SU-DHL-6 (cell line): Measurements from ENCODE around the gene MIER2.

Source experiments
- H2AFZ ChIP-seq: fragments of 200-600 bp; sonication (generic); 2 replicates; pipeline ENCODE4 v1.6.1; 2014; ENCODE audit warnings: low read depth, mild to moderate bottlenecking, moderate library complexity, mixed read lengths, antibody characterized with exemption, low read length; ENCODE audit not compliant: severe bottlenecking
- H3F3A ChIP-seq: fragments of 200-600 bp; shearing (Covaris generic); 2 replicates; pipeline ENCODE4 v1.6.0; 2016; ENCODE audit warnings: antibody characterized with exemption, mild to moderate bottlenecking; ENCODE audit not compliant: insufficient read depth
- H3K27ac ChIP-seq: fragments of 200-600 bp; sonication (generic); 2 replicates; pipeline ENCODE4 v1.5.1; 2016; ENCODE audit warnings: low read depth, mild to moderate bottlenecking, low read length, moderate library complexity, mixed read lengths
- H3K27me3 ChIP-seq: fragments of 200-600 bp; sonication (generic), shearing (Covaris generic); 2 replicates; pipeline ENCODE4 v1.6.0; 2014; ENCODE audit warnings: mild to moderate bottlenecking, low read length
- H3K36me3 ChIP-seq: fragments of 200-600 bp; sonication (generic); 2 replicates; pipeline ENCODE4 v1.6.1; 2014; ENCODE audit warnings: mild to moderate bottlenecking, low read length, mixed read lengths
- H3K4me2 ChIP-seq: fragments of 300-600, 200-600 bp; shearing (Covaris generic), sonication (generic); 2 replicates; pipeline ENCODE4 v1.6.0; 2014; ENCODE audit warnings: low read length, low read depth, mild to moderate bottlenecking; ENCODE audit not compliant: poor library complexity, severe bottlenecking
- H3K4me3 ChIP-seq: fragments of 200-600 bp; sonication (generic); 2 replicates; pipeline ENCODE4 v1.5.1; 2014; ENCODE audit warnings: antibody characterized with exemption, low read length, mild to moderate bottlenecking, mixed read lengths; ENCODE audit not compliant: insufficient read depth, poor library complexity, severe bottlenecking
- H3K79me2 ChIP-seq: fragments of 200-600 bp; sonication (generic); 2 replicates; pipeline ENCODE4 v1.6.1; 2014; ENCODE audit warnings: mild to moderate bottlenecking, low read length, moderate library complexity; ENCODE audit not compliant: insufficient read depth
- H3K9ac ChIP-seq: fragments of 200-600 bp; sonication (generic); 2 replicates; pipeline ENCODE4 v1.7.0; 2014; ENCODE audit warnings: mild to moderate bottlenecking, low read length
- H3K9me2 ChIP-seq: fragments of 200-600 bp; sonication (generic); replicated peaks from 2 replicates; pipeline ENCODE4 v1.6.1; 2014; ENCODE audit warnings: low read length; ENCODE audit not compliant: insufficient read depth
- H3K9me3 ChIP-seq: fragments of 200-600 bp; sonication (generic); 2 replicates; pipeline ENCODE4 v1.6.1; 2014; ENCODE audit warnings: low read length, mixed read lengths; ENCODE audit not compliant: insufficient read depth
- H4K20me1 ChIP-seq: fragments of 200-600 bp; sonication (generic); 2 replicates; pipeline ENCODE4 v1.6.1; 2014; ENCODE audit warnings: low read depth, mild to moderate bottlenecking, antibody characterized with exemption, low read length, moderate library complexity, mixed read lengths
- EZH2phosphoT487 ChIP-seq: fragments of 200-600 bp; sonication (generic), shearing (Covaris generic); conservative IDR thresholded peaks from 2 replicates; pipeline ENCODE4 v1.6.1; 2018; ENCODE audit warnings: mild to moderate bottlenecking, antibody characterized with exemption, low read length, moderate library complexity, mixed read lengths
- TF ChIP-seq, protein P1 (sequence below): fragments of 200-600 bp; sonication (generic); IDR thresholded peaks from one replicate; pipeline ENCODE4 v1.5.1; 2017; ENCODE audit warnings: antibody characterized with exemption, mild to moderate bottlenecking, low read length, moderate library complexity; ENCODE audit not compliant: insufficient read depth, poor library complexity, severe bottlenecking

MIER2 gene

DNA sequence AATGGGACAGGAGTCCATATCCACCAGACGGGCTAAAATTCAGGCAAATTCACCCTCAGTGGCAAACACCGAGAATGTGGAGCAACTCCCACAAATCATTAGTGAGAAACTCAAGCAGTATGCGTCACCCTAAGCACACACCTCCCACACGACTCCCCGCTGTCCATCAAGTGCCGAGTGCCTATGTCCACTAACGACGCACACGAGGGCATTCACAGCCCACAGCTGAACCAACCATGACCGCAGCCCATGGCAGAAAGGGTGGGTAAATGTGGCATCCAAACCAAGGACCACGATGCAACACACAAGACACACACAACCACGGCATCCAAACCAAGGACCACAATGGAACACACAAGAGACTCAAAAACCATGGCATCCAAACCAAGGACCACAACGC, 22.0 kb downstream of the MIER2 start:
- Histone ChIP-seq H3K27ac (no peak overlapping the region), H3F3A (no peaks in the 10 kb centered on the region), H3K27me3 (no peaks in the 10 kb centered on the region), H4K20me1 (no peaks in the 10 kb centered on the region; the same call in 1 of the 2 replicates), H3K36me3 (peaks cover 2% of the 10 kb centered on the region; the same call in 1 of the 2 replicates), H3K4me3 (no peak overlapping the region), H3K79me2 (0 out of 2 replicates have a peak, but pooled peaks cover 6% of the 10 kb centered on the region), H3K4me2 (no peak overlapping the region), H2AFZ (no peak overlapping the region), H3K9me2 (no peaks in the 10 kb centered on the region), H3K9ac (no peak overlapping the region), H3K9me3 (no peaks in the 10 kb centered on the region)
- TF ChIP-seq, protein P1, sequence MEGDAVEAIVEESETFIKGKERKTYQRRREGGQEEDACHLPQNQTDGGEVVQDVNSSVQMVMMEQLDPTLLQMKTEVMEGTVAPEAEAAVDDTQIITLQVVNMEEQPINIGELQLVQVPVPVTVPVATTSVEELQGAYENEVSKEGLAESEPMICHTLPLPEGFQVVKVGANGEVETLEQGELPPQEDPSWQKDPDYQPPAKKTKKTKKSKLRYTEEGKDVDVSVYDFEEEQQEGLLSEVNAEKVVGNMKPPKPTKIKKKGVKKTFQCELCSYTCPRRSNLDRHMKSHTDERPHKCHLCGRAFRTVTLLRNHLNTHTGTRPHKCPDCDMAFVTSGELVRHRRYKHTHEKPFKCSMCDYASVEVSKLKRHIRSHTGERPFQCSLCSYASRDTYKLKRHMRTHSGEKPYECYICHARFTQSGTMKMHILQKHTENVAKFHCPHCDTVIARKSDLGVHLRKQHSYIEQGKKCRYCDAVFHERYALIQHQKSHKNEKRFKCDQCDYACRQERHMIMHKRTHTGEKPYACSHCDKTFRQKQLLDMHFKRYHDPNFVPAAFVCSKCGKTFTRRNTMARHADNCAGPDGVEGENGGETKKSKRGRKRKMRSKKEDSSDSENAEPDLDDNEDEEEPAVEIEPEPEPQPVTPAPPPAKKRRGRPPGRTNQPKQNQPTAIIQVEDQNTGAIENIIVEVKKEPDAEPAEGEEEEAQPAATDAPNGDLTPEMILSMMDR: no peak
- TF ChIP-seq EZH2phosphoT487: no peak

GRCh38 chr19:318509-318774, 26.2 kb downstream of the MIER2 start:
- no peak overlapping the region for H3K4me3 ChIP-seq
- H3F3A ChIP-seq: no peaks in the 10 kb centered on the region
- no peaks in the 10 kb centered on the region for H3K27me3 ChIP-seq
- H4K20me1 ChIP-seq: no peaks in the 10 kb centered on the region; the same call in 1 of the 2 replicates
- H3K9me2 ChIP-seq: no peaks in the 10 kb centered on the region
- H3K79me2 ChIP-seq: 0 out of 2 replicates have a peak, but pooled peaks cover 6% of the 10 kb centered on the region
- TF ChIP-seq, protein P1: no peak
- TF ChIP-seq EZH2phosphoT487: no peak
- H2AFZ ChIP-seq: no peak overlapping the region
- H3K4me2 ChIP-seq: no peak overlapping the region
- no peaks in the 10 kb centered on the region for H3K9me3 ChIP-seq
- peaks cover 2% of the 10 kb centered on the region; the same call in 1 of the 2 replicates for H3K36me3 ChIP-seq
- no peak overlapping the region for H3K27ac ChIP-seq
- H3K9ac ChIP-seq: no peak overlapping the region

GRCh38 chr19:317710-318508, 26.7 kb downstream of the MIER2 start:
- Histone ChIP-seq H3K4me3 (no peak overlapping the region), H3K9me2 (no peaks in the 10 kb centered on the region), H2AFZ (no peak overlapping the region), H3K9ac (no peak overlapping the region), H3K27ac (no peak overlapping the region), H4K20me1 (no peaks in the 10 kb centered on the region; the same call in 1 of the 2 replicates), H3F3A (no peaks in the 10 kb centered on the region), H3K9me3 (no peaks in the 10 kb centered on the region), H3K79me2 (0 out of 2 replicates have a peak, but pooled peaks cover 6% of the 10 kb centered on the region), H3K36me3 (peaks cover 2% of the 10 kb centered on the region; the same call in 1 of the 2 replicates), H3K4me2 (no peak overlapping the region), H3K27me3 (no peaks in the 10 kb centered on the region)
- no peak for TF ChIP-seq EZH2phosphoT487
- TF ChIP-seq, protein P1: no peak
